HepG2 (cell line): ENCODE measurements around the gene MSI2. TPM values are rescaled to one million over a fixed set of nuclear protein-coding genes. Genes with fewer than 3 reads are reported as not detected.

Experiments
- CERS6 ChIP-seq: sonication (generic); formaldehyde crosslinking; IDR thresholded peaks from 2 replicates; pipeline ENCODE4 v1.5.0; 2020; ENCODE audit warnings: missing genetic modification reagents
- EHMT2 ChIP-seq: fragments of 200-600 bp; sonication (generic); IDR thresholded peaks from 2 replicates; pipeline ENCODE4 v1.7.0; 2017; ENCODE audit warnings: antibody characterized with exemption, low read depth, low read length, borderline replicate concordance
- GFI1 ChIP-seq: sonication (generic); formaldehyde crosslinking; IDR thresholded peaks from 2 replicates; pipeline ENCODE4 v1.5.0; 2020; ENCODE audit warnings: missing genetic modification reagents, mild to moderate bottlenecking, borderline replicate concordance
- HIC2 ChIP-seq: sonication (generic); formaldehyde crosslinking; IDR thresholded peaks from 2 replicates; pipeline ENCODE4 v1.9.0; 2022; ENCODE audit warnings: low read depth, missing genetic modification reagents
- HIVEP1 ChIP-seq: sonication (generic); formaldehyde crosslinking; IDR thresholded peaks from 2 replicates; pipeline ENCODE4 v1.4.0; 2020; ENCODE audit warnings: mild to moderate bottlenecking, missing genetic modification reagents
- KLF16 ChIP-seq, 2 experiments: sonication (generic) in 1 of 2; formaldehyde crosslinking in 1 of 2; IDR thresholded peaks; 2 replicates each; pipeline versions ENCODE4 v1.6.1 to v1.8.0; 2016 to 2023; ENCODE audit warnings: missing genetic modification reagents in 2 of 2, missing compliant biosample characterization in 1 of 2
- NAIF1 ChIP-seq: sonication (generic); formaldehyde crosslinking; IDR thresholded peaks from 2 replicates; pipeline ENCODE4 v1.5.0; 2020; ENCODE audit warnings: mild to moderate bottlenecking, missing genetic modification reagents, borderline replicate concordance
- PHF20 ChIP-seq: sonication (generic); formaldehyde crosslinking; IDR thresholded peaks from 2 replicates; pipeline ENCODE4 v1.5.0; 2020; ENCODE audit warnings: mild to moderate bottlenecking, missing genetic modification reagents
- REL ChIP-seq: sonication (generic); formaldehyde crosslinking; conservative IDR thresholded peaks from 2 replicates; pipeline ENCODE4 v1.8.0; 2022; ENCODE audit warnings: mild to moderate bottlenecking, missing genetic modification reagents, moderate library complexity
- REXO4 ChIP-seq: sonication (generic); formaldehyde crosslinking; IDR thresholded peaks from 2 replicates; pipeline ENCODE4 v1.8.0; 2022; ENCODE audit warnings: missing genetic modification reagents, mild to moderate bottlenecking, borderline replicate concordance
- SIN3B ChIP-seq: fragments of 150-350 bp; IDR thresholded peaks from 2 replicates; pipeline ENCODE4 v1.6.1; 2014; ENCODE audit warnings: low read length
- SSRP1 ChIP-seq: IDR thresholded peaks from 2 replicates; pipeline ENCODE4 v1.6.1; 2016; ENCODE audit warnings: control low read depth
- ZNF292 ChIP-seq: sonication (generic); formaldehyde crosslinking; IDR thresholded peaks from 2 replicates; pipeline ENCODE4 v1.8.1; 2022; ENCODE audit warnings: mild to moderate bottlenecking, low read depth, missing genetic modification reagents, borderline replicate concordance
- ZNF550 ChIP-seq: sonication (generic); formaldehyde crosslinking; IDR thresholded peaks from 2 replicates; pipeline ENCODE4 v1.4.0; 2020; ENCODE audit warnings: mild to moderate bottlenecking, missing genetic modification reagents, borderline replicate concordance
- ZNF782 ChIP-seq: sonication (generic); formaldehyde crosslinking; IDR thresholded peaks from 2 replicates; pipeline ENCODE4 v1.4.0; 2020; ENCODE audit warnings: missing genetic modification reagents, mild to moderate bottlenecking, borderline replicate concordance
- polyA plus RNA-seq, 8 experiments: library from polyadenylated mRNA; depleted of rRNA in 3 of 8; stranded (reverse) in 7 of 8; unstranded in 1 of 8; fragments of >200 nt; fragmentation: Illumina TruSeq in 4 of 8; extraction: Trizol in 4 of 8; gene quantifications; 2 replicates each; pipeline versions ENCODE4 v1.2.1 to v1.2.3, GENCODE V29; 2011 to 2016; ENCODE audit warnings: low read depth in 4 of 8, missing spikeins in 1 of 8, mixed read lengths in 1 of 8; ENCODE audit not compliant: insufficient read depth in 1 of 8
- total RNA-seq, 5 experiments: library from RNA; depleted of rRNA; stranded (reverse); fragments of >200 nt; fragmentation: Illumina TruSeq; extraction: Trizol; gene quantifications; 2 replicates each; pipeline ENCODE4 v1.2.3, GENCODE V29; 2016; ENCODE audit warnings: low read depth in 1 of 5
- TF ChIP-seq, protein P1 (sequence below): sonication (generic); formaldehyde crosslinking; IDR thresholded peaks from 2 replicates; pipeline ENCODE4 v1.8.1; 2023; ENCODE audit warnings: mild to moderate bottlenecking, missing genetic modification reagents
- TF ChIP-seq, protein P2 (sequence below): sonication (generic); formaldehyde crosslinking; IDR thresholded peaks from 2 replicates; pipeline ENCODE4 v1.5.1; 2020; ENCODE audit warnings: mild to moderate bottlenecking, moderate library complexity, missing genetic modification reagents
- TF ChIP-seq, protein P3 (sequence below): sonication (generic); formaldehyde crosslinking; IDR thresholded peaks from 2 replicates; pipeline ENCODE4 v1.5.0; 2020; ENCODE audit warnings: missing genetic modification reagents, mild to moderate bottlenecking, borderline replicate concordance
- TF ChIP-seq, protein P4 (sequence below): sonication (generic); formaldehyde crosslinking; IDR thresholded peaks from 2 replicates; pipeline ENCODE4 v1.4.0; 2020; ENCODE audit warnings: mild to moderate bottlenecking, missing genetic modification reagents
- TF ChIP-seq, protein P5 (sequence below): sonication (generic); formaldehyde crosslinking; IDR thresholded peaks from 2 replicates; pipeline ENCODE4 v1.8.1; 2023; ENCODE audit warnings: missing genetic modification reagents, mild to moderate bottlenecking, borderline replicate concordance

Gene MSI2
- total and polyA plus RNA-seq, 2 of the 13 experiments (the other 11 are each of a cell fraction or from before 2014, with no cell fraction given), result 77.5 to 78.4 TPM

DNA sequence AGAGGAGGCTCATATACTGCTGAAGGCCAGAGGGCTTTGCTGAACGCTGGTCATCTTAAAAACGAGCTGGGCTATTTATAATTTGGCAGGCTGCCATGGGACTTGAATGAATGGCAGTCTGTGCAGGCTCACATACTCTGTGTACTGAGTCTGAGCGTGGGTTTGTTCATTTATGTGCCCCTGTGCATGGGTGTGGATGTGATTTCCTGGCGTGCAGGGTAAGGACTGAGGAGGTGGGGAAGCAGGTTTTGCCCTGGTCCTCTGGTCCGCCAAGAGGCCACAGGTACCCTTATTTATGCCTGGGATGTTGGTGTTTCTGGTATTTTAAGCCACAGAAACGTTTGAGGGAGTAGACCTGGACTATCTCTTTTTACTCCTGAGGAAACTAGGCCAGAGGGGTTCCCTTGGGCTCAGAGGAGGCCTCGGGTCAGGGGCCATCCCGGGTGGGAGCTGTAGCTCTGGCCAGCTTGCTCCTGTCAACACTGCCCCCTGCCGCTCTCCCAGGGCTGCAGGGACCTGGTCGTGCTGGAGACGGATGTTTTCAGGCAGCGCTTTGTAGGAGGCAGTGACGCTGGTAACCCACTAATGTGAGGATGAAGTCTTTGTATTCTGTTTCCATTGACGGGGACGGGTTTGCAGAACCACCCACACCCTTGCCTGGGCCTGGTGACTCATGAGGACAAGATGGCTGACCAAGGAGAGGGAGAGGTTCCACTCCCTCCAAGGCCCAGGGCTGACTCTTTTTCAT is 184.4 kb downstream of the MSI2 start (continued):
- TF ChIP-seq HIC2 (CRISPR knock-in tag) (no peak; the same call in none of the 2 replicates), REL (CRISPR knock-in tag) (no peak), ZNF782 (CRISPR knock-in tag) (no peak), EHMT2 (no peak), KLF16 (CRISPR knock-in tag; IDR thresholded peaks at IDR 0.05) (no peak), REXO4 (CRISPR knock-in tag) (no peak), SIN3B (0 out of 2 replicates have a peak, but pooled peaks have one; percentile 25), HIVEP1 (peak; percentile 40; the same call in 1 of the 2 replicates), NAIF1 (CRISPR knock-in tag) (no peak), PHF20 (CRISPR knock-in tag) (no peak), SSRP1 (no peak), ZNF550 (CRISPR knock-in tag) (no peak), ZNF292 (CRISPR knock-in tag) (peak; percentile 48; the same call in 1 of the 2 replicates), GFI1 (CRISPR knock-in tag) (no peak), CERS6 (CRISPR knock-in tag) (no peak)
- TF ChIP-seq, protein P1, sequence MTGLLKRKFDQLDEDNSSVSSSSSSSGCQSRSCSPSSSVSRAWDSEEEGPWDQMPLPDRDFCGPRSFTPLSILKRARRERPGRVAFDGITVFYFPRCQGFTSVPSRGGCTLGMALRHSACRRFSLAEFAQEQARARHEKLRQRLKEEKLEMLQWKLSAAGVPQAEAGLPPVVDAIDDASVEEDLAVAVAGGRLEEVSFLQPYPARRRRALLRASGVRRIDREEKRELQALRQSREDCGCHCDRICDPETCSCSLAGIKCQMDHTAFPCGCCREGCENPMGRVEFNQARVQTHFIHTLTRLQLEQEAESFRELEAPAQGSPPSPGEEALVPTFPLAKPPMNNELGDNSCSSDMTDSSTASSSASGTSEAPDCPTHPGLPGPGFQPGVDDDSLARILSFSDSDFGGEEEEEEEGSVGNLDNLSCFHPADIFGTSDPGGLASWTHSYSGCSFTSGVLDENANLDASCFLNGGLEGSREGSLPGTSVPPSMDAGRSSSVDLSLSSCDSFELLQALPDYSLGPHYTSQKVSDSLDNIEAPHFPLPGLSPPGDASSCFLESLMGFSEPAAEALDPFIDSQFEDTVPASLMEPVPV (CRISPR knock-in tag), result no peak
- TF ChIP-seq, protein P2, sequence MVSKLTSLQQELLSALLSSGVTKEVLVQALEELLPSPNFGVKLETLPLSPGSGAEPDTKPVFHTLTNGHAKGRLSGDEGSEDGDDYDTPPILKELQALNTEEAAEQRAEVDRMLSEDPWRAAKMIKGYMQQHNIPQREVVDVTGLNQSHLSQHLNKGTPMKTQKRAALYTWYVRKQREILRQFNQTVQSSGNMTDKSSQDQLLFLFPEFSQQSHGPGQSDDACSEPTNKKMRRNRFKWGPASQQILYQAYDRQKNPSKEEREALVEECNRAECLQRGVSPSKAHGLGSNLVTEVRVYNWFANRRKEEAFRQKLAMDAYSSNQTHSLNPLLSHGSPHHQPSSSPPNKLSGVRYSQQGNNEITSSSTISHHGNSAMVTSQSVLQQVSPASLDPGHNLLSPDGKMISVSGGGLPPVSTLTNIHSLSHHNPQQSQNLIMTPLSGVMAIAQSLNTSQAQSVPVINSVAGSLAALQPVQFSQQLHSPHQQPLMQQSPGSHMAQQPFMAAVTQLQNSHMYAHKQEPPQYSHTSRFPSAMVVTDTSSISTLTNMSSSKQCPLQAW (CRISPR knock-in tag), result no peak
- TF ChIP-seq, protein P3, sequence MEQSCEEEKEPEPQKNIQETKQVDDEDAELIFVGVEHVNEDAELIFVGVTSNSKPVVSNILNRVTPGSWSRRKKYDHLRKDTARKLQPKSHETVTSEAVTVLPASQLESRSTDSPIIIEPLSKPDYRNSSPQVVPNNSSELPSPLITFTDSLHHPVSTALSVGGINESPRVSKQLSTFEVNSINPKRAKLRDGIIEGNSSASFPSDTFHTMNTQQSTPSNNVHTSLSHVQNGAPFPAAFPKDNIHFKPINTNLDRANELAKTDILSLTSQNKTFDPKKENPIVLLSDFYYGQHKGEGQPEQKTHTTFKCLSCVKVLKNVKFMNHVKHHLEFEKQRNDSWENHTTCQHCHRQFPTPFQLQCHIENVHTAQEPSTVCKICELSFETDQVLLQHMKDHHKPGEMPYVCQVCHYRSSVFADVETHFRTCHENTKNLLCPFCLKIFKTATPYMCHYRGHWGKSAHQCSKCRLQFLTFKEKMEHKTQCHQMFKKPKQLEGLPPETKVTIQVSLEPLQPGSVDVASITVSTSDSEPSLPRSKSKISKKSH, result peak; percentile 57; the same call in 1 of the 2 replicates
- TF ChIP-seq, protein P4, sequence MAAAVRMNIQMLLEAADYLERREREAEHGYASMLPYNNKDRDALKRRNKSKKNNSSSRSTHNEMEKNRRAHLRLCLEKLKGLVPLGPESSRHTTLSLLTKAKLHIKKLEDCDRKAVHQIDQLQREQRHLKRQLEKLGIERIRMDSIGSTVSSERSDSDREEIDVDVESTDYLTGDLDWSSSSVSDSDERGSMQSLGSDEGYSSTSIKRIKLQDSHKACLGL, result no peak
- TF ChIP-seq, protein P5, sequence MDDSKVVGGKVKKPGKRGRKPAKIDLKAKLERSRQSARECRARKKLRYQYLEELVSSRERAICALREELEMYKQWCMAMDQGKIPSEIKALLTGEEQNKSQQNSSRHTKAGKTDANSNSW (CRISPR knock-in tag), result no peak
